H1 (cell line): ENCODE data around the gene CCDC78. TPM values are rescaled to one million over a fixed set of nuclear protein-coding genes. Genes with fewer than 3 reads are reported as not detected.

Experiments used
- BRCA1 ChIP-seq: IDR thresholded peaks from 2 replicates; pipeline ENCODE4 v1.6.1; 2012; ENCODE audit warnings: low read depth, low read length, improper control_type of control experiment
- CHD1 ChIP-seq: IDR thresholded peaks from 2 replicates; pipeline ENCODE4 v1.6.1; 2012; ENCODE audit warnings: low read depth, low read length, improper control_type of control experiment
- CTBP2 ChIP-seq: IDR thresholded peaks from 2 replicates; pipeline ENCODE4 v1.7.0; 2011; ENCODE audit warnings: borderline replicate concordance, mild to moderate bottlenecking, moderate library complexity, mixed read lengths, low read length; ENCODE audit not compliant: insufficient read depth, insufficient read length
- EZH2 ChIP-seq: fragments of 200-600 bp; sonication (generic); IDR thresholded peaks from 2 replicates; pipeline ENCODE4 v1.7.1; 2012; ENCODE audit warnings: low read depth, mild to moderate bottlenecking, moderate library complexity, low read length, inconsistent platforms; ENCODE audit not compliant: severe bottlenecking
- GABPA ChIP-seq: IDR thresholded peaks from 2 replicates; pipeline ENCODE4 v1.6.1; 2011; ENCODE audit warnings: mild to moderate bottlenecking, low read length, moderate library complexity, borderline replicate concordance; ENCODE audit not compliant: insufficient read depth
- JUND ChIP-seq: IDR thresholded peaks from 2 replicates; pipeline ENCODE4 v1.6.1; 2011; ENCODE audit warnings: mild to moderate bottlenecking, improper control_type of control experiment, low read length
- KDM4A ChIP-seq: IDR thresholded peaks from one replicate; pipeline ENCODE4 v1.7.1; 2012; ENCODE audit warnings: low read depth, mild to moderate bottlenecking, moderate library complexity, low read length, inconsistent platforms; ENCODE audit not compliant: severe bottlenecking
- MAFK ChIP-seq: IDR thresholded peaks from 2 replicates; pipeline ENCODE4 v1.6.1; 2012; ENCODE audit warnings: low read depth, mild to moderate bottlenecking, improper control_type of control experiment, low read length
- RXRA ChIP-seq: IDR thresholded peaks from 2 replicates; pipeline ENCODE4 v1.6.1; 2011; ENCODE audit warnings: low read depth, mild to moderate bottlenecking, low read length, moderate library complexity; ENCODE audit not compliant: insufficient read depth
- SAP30 ChIP-seq: fragments of 300-600 bp; sonication (generic); IDR thresholded peaks from 2 replicates; pipeline ENCODE4 v1.7.1; 2012; ENCODE audit warnings: low read length, moderate library complexity, mild to moderate bottlenecking, inconsistent platforms; ENCODE audit not compliant: insufficient read depth, insufficient replicate concordance
- SIN3A ChIP-seq, 2 experiments: IDR thresholded peaks in 1 of 2; conservative IDR thresholded peaks in 1 of 2; 2 replicates each; pipeline ENCODE4 v1.6.1; 2011 to 2012; ENCODE audit warnings: low read length in 2 of 2, improper control_type of control experiment in 1 of 2, low read depth in 1 of 2, mild to moderate bottlenecking in 1 of 2
- SIRT6 ChIP-seq: IDR thresholded peaks from one replicate; pipeline ENCODE4 v1.7.1; 2012; ENCODE audit warnings: low read length, inconsistent platforms
- SP4 ChIP-seq: IDR thresholded peaks from 2 replicates; pipeline ENCODE4 v1.6.1; 2012; ENCODE audit warnings: low read length, inconsistent platforms
- TBP ChIP-seq: IDR thresholded peaks from 2 replicates; pipeline ENCODE4 v1.6.1; 2011; ENCODE audit warnings: low read depth, low read length, improper control_type of control experiment
- TEAD4 ChIP-seq: IDR thresholded peaks from 2 replicates; pipeline ENCODE4 v1.6.1; 2012; ENCODE audit warnings: low read depth, low read length, inconsistent platforms, mixed read lengths
- polyA plus RNA-seq, 7 experiments: library from polyadenylated mRNA; depleted of rRNA in 3 of 7; stranded (reverse) in 5 of 7; unstranded in 2 of 7; fragments of >200 nt in 5 of 7; fragments of 200-250 nt in 2 of 7; gene quantifications; 1 replicate in 5 of 7; 2 replicates in 1 of 7; 4 replicates in 1 of 7; pipeline versions ENCODE4 v1.2.1 to v1.2.3, GENCODE V29; 2011 to 2013; ENCODE audit warnings: missing spikeins in 2 of 7, mixed read lengths in 2 of 7
- total RNA-seq: library from RNA; stranded (reverse); fragmentation: NEBNext Ultra II Directional; extraction: Animal tissue kit (Norgen Biotek cat#: 25700); gene quantifications from 2 replicates; pipeline ENCODE4 v1.2.1, GENCODE V29; 2021
- TF ChIP-seq, protein P1 (sequence below): IDR thresholded peaks from 2 replicates; pipeline ENCODE4 v1.6.1; 2012; ENCODE audit warnings: inconsistent platforms
- TF ChIP-seq, protein P2 (sequence below): IDR thresholded peaks from 2 replicates; pipeline ENCODE4 v1.6.1; 2012; ENCODE audit warnings: low read length, inconsistent platforms

Gene CCDC78
- total and polyA plus RNA-seq, 2 of the 8 experiments (the other 6 are each of a cell fraction or from before 2014, with no cell fraction given) = 7.1 to 8.5 TPM

DNA sequence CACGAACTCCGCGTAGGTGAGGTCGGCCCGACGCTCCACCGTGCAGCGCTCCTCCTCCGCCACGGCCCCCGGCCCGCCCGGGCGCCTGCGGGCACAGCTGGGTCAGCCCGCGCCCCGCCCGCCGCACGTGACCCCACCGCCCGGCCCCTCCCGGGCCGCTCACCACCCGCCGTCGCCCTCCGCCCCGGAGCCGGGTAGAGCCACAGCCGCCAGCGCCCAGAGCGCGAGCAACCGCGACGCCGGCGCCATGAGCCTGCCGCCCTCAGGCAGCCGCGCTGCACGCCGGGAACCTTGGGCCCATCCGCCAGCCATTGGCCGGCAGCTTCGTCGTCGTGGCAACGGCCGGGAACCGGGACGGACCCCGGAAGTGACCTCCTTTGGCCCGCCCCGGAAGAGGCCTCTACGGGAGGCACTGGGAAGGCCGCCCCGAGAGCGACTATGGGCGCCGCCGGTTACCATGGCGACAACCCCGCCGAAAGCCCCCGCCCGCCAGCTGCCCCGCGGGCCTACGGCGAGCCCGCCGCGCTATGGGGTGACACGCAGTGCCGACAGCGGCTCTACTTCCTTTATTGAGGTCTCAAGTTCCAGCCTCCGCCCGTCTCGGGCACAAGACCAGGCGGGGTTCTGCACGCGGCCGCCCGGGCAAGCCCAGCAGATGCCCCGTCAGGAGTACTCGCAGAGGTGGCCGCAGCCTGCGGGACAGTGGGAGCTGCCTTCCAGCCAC is 42.0 kb downstream of the CCDC78 start, which contains the start of gene JMJD8 (continued):
- no peak for TF ChIP-seq SAP30
- no peak for TF ChIP-seq CHD1
- peak; percentile 80 for TF ChIP-seq TBP
- no peak for TF ChIP-seq BRCA1
- peak; percentile 91 for TF ChIP-seq GABPA
- no peak for TF ChIP-seq RXRA
- no peak for TF ChIP-seq MAFK
- TF ChIP-seq SP4 = no peak
- TF ChIP-seq, protein P1, sequence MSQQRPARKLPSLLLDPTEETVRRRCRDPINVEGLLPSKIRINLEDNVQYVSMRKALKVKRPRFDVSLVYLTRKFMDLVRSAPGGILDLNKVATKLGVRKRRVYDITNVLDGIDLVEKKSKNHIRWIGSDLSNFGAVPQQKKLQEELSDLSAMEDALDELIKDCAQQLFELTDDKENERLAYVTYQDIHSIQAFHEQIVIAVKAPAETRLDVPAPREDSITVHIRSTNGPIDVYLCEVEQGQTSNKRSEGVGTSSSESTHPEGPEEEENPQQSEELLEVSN = peak; percentile 92
- TF ChIP-seq TEAD4 = no peak
- TF ChIP-seq, protein P2, sequence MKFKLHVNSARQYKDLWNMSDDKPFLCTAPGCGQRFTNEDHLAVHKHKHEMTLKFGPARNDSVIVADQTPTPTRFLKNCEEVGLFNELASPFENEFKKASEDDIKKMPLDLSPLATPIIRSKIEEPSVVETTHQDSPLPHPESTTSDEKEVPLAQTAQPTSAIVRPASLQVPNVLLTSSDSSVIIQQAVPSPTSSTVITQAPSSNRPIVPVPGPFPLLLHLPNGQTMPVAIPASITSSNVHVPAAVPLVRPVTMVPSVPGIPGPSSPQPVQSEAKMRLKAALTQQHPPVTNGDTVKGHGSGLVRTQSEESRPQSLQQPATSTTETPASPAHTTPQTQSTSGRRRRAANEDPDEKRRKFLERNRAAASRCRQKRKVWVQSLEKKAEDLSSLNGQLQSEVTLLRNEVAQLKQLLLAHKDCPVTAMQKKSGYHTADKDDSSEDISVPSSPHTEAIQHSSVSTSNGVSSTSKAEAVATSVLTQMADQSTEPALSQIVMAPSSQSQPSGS = peak; percentile 62; the same call in 1 of the 2 replicates
- no peak for TF ChIP-seq EZH2
- no peak for TF ChIP-seq KDM4A
- TF ChIP-seq CTBP2 = no peak
- TF ChIP-seq SIRT6 = no peak
- peak in 1 of 2 experiments; percentile 96; a peak in 2 of 4 replicates for TF ChIP-seq SIN3A (conservative IDR thresholded peaks at IDR 0.05 in 1 of 2, IDR thresholded peaks at IDR 0.05 in 1 of 2; ENCODE audit: low read depth in 1 of 2, low read length in 2 of 2)
- no peak for TF ChIP-seq JUND
